ENCODE results near the gene EEFSEC. TPM values are rescaled to one million over a fixed set of nuclear protein-coding genes. Genes with fewer than 3 reads are reported as not detected.

The EEFSEC gene
- total RNA-seq, 1 donor from 2014 or later = 12.2 TPM

DNA sequence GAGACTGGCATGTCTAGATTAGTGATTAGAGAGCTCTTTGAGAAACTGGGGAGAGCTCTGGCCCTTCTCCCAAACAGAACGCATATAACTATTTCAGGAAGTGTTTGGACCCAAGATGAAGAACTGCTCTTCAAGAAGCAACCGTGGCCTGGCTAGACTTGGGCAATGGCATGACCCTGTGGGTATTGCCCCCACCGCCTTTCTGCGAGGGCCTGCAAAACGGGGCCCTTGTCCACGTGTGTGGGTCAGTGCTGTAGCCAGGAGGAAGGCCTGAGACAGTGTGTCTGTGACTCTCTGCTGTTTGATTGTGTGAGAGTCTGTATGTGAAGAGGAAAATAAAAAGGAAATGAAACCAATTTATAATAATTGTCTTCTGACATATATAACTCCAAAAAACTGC, 42.5 kb downstream of the EEFSEC start:
- H3K9me3 Mint-ChIP-seq (ENCODE audit: low read depth) = no peaks in the 10 kb centered on the region
- peaks cover 2% of the 10 kb centered on the region for H3K36me3 Mint-ChIP-seq (ENCODE audit: low read depth)
- peaks cover 11% of the 10 kb centered on the region for H3K4me1 Mint-ChIP-seq (ENCODE audit: low read depth)
- no peak for DNase-seq (ENCODE audit: low spot score)
- TF ChIP-seq, protein P1, sequence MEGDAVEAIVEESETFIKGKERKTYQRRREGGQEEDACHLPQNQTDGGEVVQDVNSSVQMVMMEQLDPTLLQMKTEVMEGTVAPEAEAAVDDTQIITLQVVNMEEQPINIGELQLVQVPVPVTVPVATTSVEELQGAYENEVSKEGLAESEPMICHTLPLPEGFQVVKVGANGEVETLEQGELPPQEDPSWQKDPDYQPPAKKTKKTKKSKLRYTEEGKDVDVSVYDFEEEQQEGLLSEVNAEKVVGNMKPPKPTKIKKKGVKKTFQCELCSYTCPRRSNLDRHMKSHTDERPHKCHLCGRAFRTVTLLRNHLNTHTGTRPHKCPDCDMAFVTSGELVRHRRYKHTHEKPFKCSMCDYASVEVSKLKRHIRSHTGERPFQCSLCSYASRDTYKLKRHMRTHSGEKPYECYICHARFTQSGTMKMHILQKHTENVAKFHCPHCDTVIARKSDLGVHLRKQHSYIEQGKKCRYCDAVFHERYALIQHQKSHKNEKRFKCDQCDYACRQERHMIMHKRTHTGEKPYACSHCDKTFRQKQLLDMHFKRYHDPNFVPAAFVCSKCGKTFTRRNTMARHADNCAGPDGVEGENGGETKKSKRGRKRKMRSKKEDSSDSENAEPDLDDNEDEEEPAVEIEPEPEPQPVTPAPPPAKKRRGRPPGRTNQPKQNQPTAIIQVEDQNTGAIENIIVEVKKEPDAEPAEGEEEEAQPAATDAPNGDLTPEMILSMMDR (IDR thresholded peaks at IDR 0.05) = no peak
- no peak overlapping the region for H3K4me3 Mint-ChIP-seq (ENCODE audit: unreplicated experiment)
- no peak overlapping the region for H3K27ac Mint-ChIP-seq (ENCODE audit: unreplicated experiment)
- no peaks in the 10 kb centered on the region for H3K27me3 Mint-ChIP-seq (ENCODE audit: low read depth)

DNA sequence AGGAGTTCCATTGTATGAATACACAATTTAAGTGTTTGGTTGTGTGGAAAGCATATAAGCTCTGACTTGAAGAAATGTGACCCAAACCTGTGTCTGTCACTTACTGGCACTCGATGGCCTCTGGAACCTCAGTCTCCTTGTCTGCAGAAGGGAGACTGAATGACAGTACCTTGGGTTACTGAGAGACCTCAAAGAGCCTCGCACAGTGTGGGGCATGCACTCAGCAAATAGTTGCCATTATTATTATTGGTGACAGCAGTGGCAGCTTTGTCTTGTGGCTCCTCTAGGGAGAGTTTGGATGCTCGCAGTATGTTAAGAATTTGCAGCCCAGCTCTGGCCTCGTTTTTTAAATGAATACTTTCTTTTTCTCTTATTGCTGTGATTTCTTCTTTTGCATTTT, 43.4 kb downstream of the EEFSEC start:
- H3K4me3 Mint-ChIP-seq (ENCODE audit: unreplicated experiment) = no peak overlapping the region
- no peak for DNase-seq (ENCODE audit: low spot score)
- TF ChIP-seq, protein P1 (IDR thresholded peaks at IDR 0.05) = no peak
- no peaks in the 10 kb centered on the region for H3K27me3 Mint-ChIP-seq (ENCODE audit: low read depth)
- peaks cover 2% of the 10 kb centered on the region for H3K36me3 Mint-ChIP-seq (ENCODE audit: low read depth)
- H3K27ac Mint-ChIP-seq (ENCODE audit: unreplicated experiment) = no peak overlapping the region
- H3K9me3 Mint-ChIP-seq (ENCODE audit: low read depth) = no peaks in the 10 kb centered on the region
- peaks cover 11% of the 10 kb centered on the region for H3K4me1 Mint-ChIP-seq (ENCODE audit: low read depth)

GRCh38 chr3:128197855-128198254, 44.6 kb downstream of the EEFSEC start:
- H3K4me1 Mint-ChIP-seq (ENCODE audit: low read depth) = peaks cover 11% of the 10 kb centered on the region
- TF ChIP-seq, protein P1 (IDR thresholded peaks at IDR 0.05) = no peak
- H3K4me3 Mint-ChIP-seq (ENCODE audit: unreplicated experiment) = no peak overlapping the region
- H3K36me3 Mint-ChIP-seq (ENCODE audit: low read depth) = peaks cover 2% of the 10 kb centered on the region
- no peaks in the 10 kb centered on the region for H3K27me3 Mint-ChIP-seq (ENCODE audit: low read depth)
- no peak for DNase-seq (ENCODE audit: low spot score)
- H3K27ac Mint-ChIP-seq (ENCODE audit: unreplicated experiment) = no peak overlapping the region
- H3K9me3 Mint-ChIP-seq (ENCODE audit: low read depth) = no peaks in the 10 kb centered on the region

GRCh38 chr3:128198313-128198712, 45.0 kb downstream of the EEFSEC start:
- Mint-ChIP-seq H3K36me3 (ENCODE audit: low read depth) (peaks cover 2% of the 10 kb centered on the region), H3K27ac (ENCODE audit: unreplicated experiment) (no peak overlapping the region), H3K27me3 (ENCODE audit: low read depth) (no peaks in the 10 kb centered on the region), H3K4me3 (ENCODE audit: unreplicated experiment) (no peak overlapping the region), H3K9me3 (ENCODE audit: low read depth) (no peaks in the 10 kb centered on the region), H3K4me1 (ENCODE audit: low read depth) (peaks cover 11% of the 10 kb centered on the region)
- DNase-seq (ENCODE audit: low spot score) = no peak
- TF ChIP-seq, protein P1 (IDR thresholded peaks at IDR 0.05) = no peak

DNA sequence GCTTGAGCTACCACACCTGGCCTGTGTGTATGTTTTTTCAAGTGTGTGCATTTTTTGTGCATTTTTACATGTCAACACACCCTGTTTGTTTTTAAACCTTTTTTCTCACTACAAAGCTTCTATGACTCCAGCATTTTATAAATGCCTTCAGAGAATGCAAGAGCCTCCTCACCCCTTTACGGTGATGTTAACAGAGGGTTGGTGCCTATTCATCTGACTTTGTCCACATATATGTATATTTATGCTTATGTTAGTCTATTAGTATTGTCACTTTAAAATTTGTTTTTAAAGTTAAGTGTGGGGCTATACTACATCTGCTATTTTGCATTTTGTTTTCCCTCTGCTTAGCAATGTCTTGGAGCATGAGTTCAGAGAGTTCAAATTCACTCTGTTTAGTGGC, 45.8 kb downstream of the EEFSEC start:
- H3K36me3 Mint-ChIP-seq (ENCODE audit: low read depth) = peaks cover 2% of the 10 kb centered on the region
- H3K4me3 Mint-ChIP-seq (ENCODE audit: unreplicated experiment) = no peak overlapping the region
- no peak for DNase-seq (ENCODE audit: low spot score)
- H3K27ac Mint-ChIP-seq (ENCODE audit: unreplicated experiment) = no peak overlapping the region
- H3K27me3 Mint-ChIP-seq (ENCODE audit: low read depth) = no peaks in the 10 kb centered on the region
- H3K9me3 Mint-ChIP-seq (ENCODE audit: low read depth) = no peaks in the 10 kb centered on the region
- TF ChIP-seq, protein P1 (IDR thresholded peaks at IDR 0.05) = no peak
- H3K4me1 Mint-ChIP-seq (ENCODE audit: low read depth) = peaks cover 11% of the 10 kb centered on the region

Measured in chondrocyte (in vitro differentiated cells).